Stimulated activated CD8-positive, alpha-beta memory T cell treated with anti-CD3 and anti-CD28 coated beads, Interleukin-4, amount 100 ng/mL, for 4 hours (primary cell): Measurements from ENCODE around the gene SORCS1.

Experiments used
- DNase-seq, 2 donors: peaks; one replicate each; pipeline ENCODE4 v3.0.0-alpha.2; 2020; ENCODE audit warnings: low read depth in 2 of 2, low spot score in 1 of 2

The SORCS1 gene

GRCh38 chr10:106997721-106998120, 166.8 kb downstream of the SORCS1 start:
- no peak for DNase-seq

GRCh38 chr10:106996510-106996909, 168.0 kb downstream of the SORCS1 start:
- no peak for DNase-seq

GRCh38 chr10:106992055-106992454, 172.5 kb downstream of the SORCS1 start:
- no peak for DNase-seq

- no peak for DNase-seq
Measured at GRCh38 chr10:106991091-106991490, 173.4 kb downstream of the SORCS1 start.

- DNase-seq, result no peak
Measured at GRCh38 chr10:106987362-106987761, 177.1 kb downstream of the SORCS1 start.

GRCh38 chr10:106982268-106982667, 182.2 kb downstream of the SORCS1 start:
- DNase-seq, result no peak

- DNase-seq, result no peak
Measured at GRCh38 chr10:106981452-106982075, 182.9 kb downstream of the SORCS1 start.

- no peak for DNase-seq
Measured at GRCh38 chr10:106980495-106981451, 183.7 kb downstream of the SORCS1 start.

GRCh38 chr10:106978756-106979155, 185.8 kb downstream of the SORCS1 start:
- no peak for DNase-seq

- DNase-seq, result no peak
Measured at GRCh38 chr10:106973716-106974115, 190.8 kb downstream of the SORCS1 start.

GRCh38 chr10:106973288-106973687, 191.2 kb downstream of the SORCS1 start:
- no peak for DNase-seq

GRCh38 chr10:106972381-106972780, 192.1 kb downstream of the SORCS1 start:
- DNase-seq, result no peak

GRCh38 chr10:106971411-106971831, 193.1 kb downstream of the SORCS1 start:
- DNase-seq, result no peak

- DNase-seq, result no peak
Measured at GRCh38 chr10:106967452-106967851, 197.1 kb downstream of the SORCS1 start.

- no peak for DNase-seq
Measured at GRCh38 chr10:106960812-106961211, 203.7 kb downstream of the SORCS1 start.

GRCh38 chr10:106959521-106959920, 205.0 kb downstream of the SORCS1 start:
- no peak for DNase-seq

GRCh38 chr10:106958589-106959361, 205.7 kb downstream of the SORCS1 start:
- DNase-seq, result no peak

GRCh38 chr10:106957823-106958588, 206.5 kb downstream of the SORCS1 start:
- DNase-seq, result no peak

- DNase-seq, result no peak
Measured at GRCh38 chr10:106956216-106956915, 208.1 kb downstream of the SORCS1 start.

GRCh38 chr10:106955133-106955532, 209.4 kb downstream of the SORCS1 start:
- DNase-seq, result no peak
